Naive thymus-derived CD8-positive, alpha-beta T cell (primary cell): Measurements from ENCODE around the gene HORMAD2. TPM values are rescaled to one million over a fixed set of nuclear protein-coding genes. Genes with fewer than 3 reads are reported as not detected.
A peak's percentile ranks its signal among the peaks of the same experiment; 100 is the strongest.

Experiments used
- ATAC-seq, 2 donors: fragments of 150-1000 bp; cut with Tn5 transposase in 1 of 2; sonication (Bioruptor Pico), chemical (Tn5 transposase) in 1 of 2; 1 replicate in 1 of 2; 2 replicates in 1 of 2; pipeline ENCODE4 v1.10.0; 2021; ENCODE audit warnings: mild to moderate bottlenecking in 2 of 2, moderate library complexity in 2 of 2
- POLR2A ChIA-PET: fragments of 350-600 bp; sonication (Branson Sonifier 250); formaldehyde crosslinking; loops from one replicate; lab custom pipeline; 2021; ENCODE audit warnings: antibody characterized with exemption; lab: Charles Lee
- DNase-seq, 10 donors: peaks; one replicate each; pipeline versions ENCODE4 v3.0.0 to v3.0.0-alpha.2; 2020 to 2022
- H3K27ac Mint-ChIP-seq, 10 donors: one replicate each; pipeline ENCODE4 v1.8.0; 2020 to 2022; ENCODE audit warnings: mild to moderate bottlenecking in 10 of 10, mixed read lengths in 10 of 10, moderate library complexity in 4 of 10, inconsistent platforms in 1 of 10
- H3K27me3 Mint-ChIP-seq, 5 donors: one replicate each; pipeline ENCODE4 v1.8.0; 2021 to 2022; ENCODE audit warnings: mixed read lengths in 5 of 5
- H3K36me3 Mint-ChIP-seq, 3 donors: one replicate each; pipeline ENCODE4 v1.8.0; 2020 to 2022; ENCODE audit warnings: mixed read lengths in 3 of 3, mild to moderate bottlenecking in 2 of 3, inconsistent platforms in 1 of 3
- H3K4me1 Mint-ChIP-seq, 4 donors: one replicate each; pipeline ENCODE4 v1.8.0; 2021 to 2022; ENCODE audit warnings: mixed read lengths in 4 of 4
- H3K4me3 Mint-ChIP-seq, 10 donors: one replicate each; pipeline ENCODE4 v1.8.0; 2020 to 2022; ENCODE audit warnings: mild to moderate bottlenecking in 10 of 10, mixed read lengths in 10 of 10, moderate library complexity in 6 of 10, inconsistent platforms in 1 of 10
- H3K9me3 Mint-ChIP-seq, 9 donors: one replicate each; pipeline ENCODE4 v1.8.0; 2020 to 2022; ENCODE audit warnings: mixed read lengths in 9 of 9, mild to moderate bottlenecking in 3 of 9, inconsistent platforms in 1 of 9, moderate library complexity in 1 of 9
- polyA plus RNA-seq, 3 donors: library from polyadenylated mRNA; unstranded; fragments of 300-500 nt; fragmentation: Illumina TruSeq; gene quantifications; one replicate each; pipeline ENCODE4 v1.2.3, GENCODE V29; 2021
- total RNA-seq, 8 experiments: library from RNA in 2 of 8; stranded (reverse) in 2 of 8; gene quantifications; one replicate each; pipeline ENCODE4 v1.2.3 and lab custom pipeline; 2021 to 2026

The HORMAD2 gene
- total and polyA plus RNA-seq, 5 experiments from 2014 or later: not detected

GRCh38 chr22:30201945-30202344, 121.7 kb downstream of the HORMAD2 start:
- POLR2A ChIA-PET: interaction anchor here (0.7 kb wide), 1 partner anchor 16 kb away, joined by 4 read pairs; no protein-coding TSS in a partner anchor
- ATAC-seq (no peak), DNase-seq (no peak)
- H3K27me3 Mint-ChIP-seq: no peaks in the 10 kb centered on the region
- H3K27ac Mint-ChIP-seq: no peak overlapping the region
- peaks cover 2 to 12% (median 6%) of the 10 kb centered on the region in 4 donors for H3K4me1 Mint-ChIP-seq
- H3K36me3 Mint-ChIP-seq: no peaks in the 10 kb centered on the region
- H3K4me3 Mint-ChIP-seq: no peak overlapping the region
- H3K9me3 Mint-ChIP-seq: no peaks in the 10 kb centered on the region

GRCh38 chr22:30202531-30203006, 122.3 kb downstream of the HORMAD2 start:
- H3K9me3 Mint-ChIP-seq: no peaks in the 10 kb centered on the region
- POLR2A ChIA-PET: no interaction called here
- H3K36me3 Mint-ChIP-seq: no peaks in the 10 kb centered on the region
- H3K4me1 Mint-ChIP-seq: peaks cover 0 to 6% (median under 1%) of the 10 kb centered on the region in 4 donors
- DNase-seq (no peak), ATAC-seq (no peak)
- H3K4me3 Mint-ChIP-seq: no peak overlapping the region
- no peaks in the 10 kb centered on the region for H3K27me3 Mint-ChIP-seq
- no peak overlapping the region for H3K27ac Mint-ChIP-seq

GRCh38 chr22:30204015-30204741, 123.9 kb downstream of the HORMAD2 start:
- DNase-seq (no peak), ATAC-seq (no peak)
- no peaks in the 10 kb centered on the region for H3K9me3 Mint-ChIP-seq
- POLR2A ChIA-PET: no interaction called here
- H3K4me1 Mint-ChIP-seq: peaks cover 2 to 7% (median 2%) of the 10 kb centered on the region in 4 donors
- no peak overlapping the region for H3K4me3 Mint-ChIP-seq
- no peaks in the 10 kb centered on the region for H3K36me3 Mint-ChIP-seq
- no peaks in the 10 kb centered on the region for H3K27me3 Mint-ChIP-seq
- no peak overlapping the region for H3K27ac Mint-ChIP-seq

GRCh38 chr22:30204742-30205111, 124.5 kb downstream of the HORMAD2 start:
- ATAC-seq (no peak), DNase-seq (no peak)
- Mint-ChIP-seq H3K4me1 (peaks cover 4 to 5% (median 5%) of the 10 kb centered on the region in 4 donors), H3K9me3 (no peaks in the 10 kb centered on the region), H3K36me3 (no peaks in the 10 kb centered on the region), H3K4me3 (no peak overlapping the region), H3K27me3 (no peaks in the 10 kb centered on the region), H3K27ac (no peak overlapping the region)
- POLR2A ChIA-PET: no interaction called here

- Mint-ChIP-seq H3K27ac (no peak overlapping the region), H3K4me3 (no peak overlapping the region), H3K36me3 (no peaks in the 10 kb centered on the region), H3K9me3 (no peaks in the 10 kb centered on the region), H3K27me3 (no peaks in the 10 kb centered on the region), H3K4me1 (peaks cover 4 to 5% (median 5%) of the 10 kb centered on the region in 4 donors)
- ATAC-seq: no peak
- POLR2A ChIA-PET: no interaction called here
- DNase-seq: no peak
Observed at GRCh38 chr22:30205281-30206115, 125.2 kb downstream of the HORMAD2 start.

- Mint-ChIP-seq H3K27ac (no peak overlapping the region), H3K4me3 (no peak overlapping the region), H3K9me3 (no peaks in the 10 kb centered on the region), H3K27me3 (no peaks in the 10 kb centered on the region), H3K4me1 (peaks cover 4 to 5% (median 5%) of the 10 kb centered on the region in 4 donors), H3K36me3 (no peaks in the 10 kb centered on the region)
- DNase-seq (no peak), ATAC-seq (no peak)
- POLR2A ChIA-PET: no interaction called here
Observed at GRCh38 chr22:30206944-30207343, 126.7 kb downstream of the HORMAD2 start.

GRCh38 chr22:30208631-30209603, 128.7 kb downstream of the HORMAD2 start:
- peak overlapping the region in 4 of 10 donors; percentile 37 to 88 (median 51) for H3K27ac Mint-ChIP-seq

GRCh38 chr22:30209642-30210041, 129.4 kb downstream of the HORMAD2 start:
- Mint-ChIP-seq H3K4me1 (peaks cover 9 to 18% (median 14%) of the 10 kb centered on the region in 4 donors), H3K36me3 (no peaks in the 10 kb centered on the region), H3K27ac (no peak overlapping the region), H3K9me3 (no peaks in the 10 kb centered on the region), H3K4me3 (no peak overlapping the region), H3K27me3 (no peaks in the 10 kb centered on the region)
- DNase-seq (no peak), ATAC-seq (no peak)
- POLR2A ChIA-PET: no interaction called here

More at GRCh38 chr22:30208631-30209603, 128.7 kb downstream of the HORMAD2 start:
- Mint-ChIP-seq H3K4me3 (no peak overlapping the region), H3K9me3 (no peaks in the 10 kb centered on the region), H3K36me3 (no peaks in the 10 kb centered on the region), H3K27me3 (no peaks in the 10 kb centered on the region), H3K4me1 (peaks cover 9 to 18% (median 12%) of the 10 kb centered on the region in 4 donors)
- POLR2A ChIA-PET: interaction anchor here (0.6 kb wide), 1 partner anchor 79 kb away, joined by 3 read pairs; no protein-coding TSS in a partner anchor
- ATAC-seq (no peak), DNase-seq (no peak)

GRCh38 chr22:30210235-30210909, 130.1 kb downstream of the HORMAD2 start:
- POLR2A ChIA-PET: no interaction called here
- no peak for DNase-seq
- Mint-ChIP-seq H3K27me3 (no peaks in the 10 kb centered on the region), H3K4me1 (peaks cover 9 to 22% (median 16%) of the 10 kb centered on the region in 4 donors), H3K9me3 (no peaks in the 10 kb centered on the region), H3K36me3 (no peaks in the 10 kb centered on the region), H3K27ac (no peak overlapping the region), H3K4me3 (no peak overlapping the region)
- no peak for ATAC-seq

GRCh38 chr22:30211124-30211820, 131.0 kb downstream of the HORMAD2 start:
- peaks cover 12 to 22% (median 16%) of the 10 kb centered on the region in 4 donors for H3K4me1 Mint-ChIP-seq
- H3K9me3 Mint-ChIP-seq: no peaks in the 10 kb centered on the region
- no peak overlapping the region for H3K4me3 Mint-ChIP-seq
- POLR2A ChIA-PET: no interaction called here
- no peak for DNase-seq
- no peaks in the 10 kb centered on the region for H3K36me3 Mint-ChIP-seq
- H3K27me3 Mint-ChIP-seq: no peaks in the 10 kb centered on the region
- no peak for ATAC-seq
- H3K27ac Mint-ChIP-seq: no peak overlapping the region

GRCh38 chr22:30212363-30212995, 132.2 kb downstream of the HORMAD2 start:
- Mint-ChIP-seq H3K27me3 (no peaks in the 10 kb centered on the region), H3K27ac (peak overlapping the region in 1 of 10 donors; percentile 28), H3K36me3 (no peaks in the 10 kb centered on the region), H3K4me1 (peaks cover 12 to 22% (median 16%) of the 10 kb centered on the region in 4 donors), H3K4me3 (no peak overlapping the region), H3K9me3 (no peaks in the 10 kb centered on the region)
- ATAC-seq (no peak), DNase-seq (no peak)
- POLR2A ChIA-PET: no interaction called here
